Measurements from ENCODE around the gene FEZ2. TPM values are rescaled to one million over a fixed set of nuclear protein-coding genes. Genes with fewer than 3 reads are reported as not detected.

FEZ2 gene
- total RNA-seq, 1 experiment from 2014 or later: 51.1 TPM

DNA sequence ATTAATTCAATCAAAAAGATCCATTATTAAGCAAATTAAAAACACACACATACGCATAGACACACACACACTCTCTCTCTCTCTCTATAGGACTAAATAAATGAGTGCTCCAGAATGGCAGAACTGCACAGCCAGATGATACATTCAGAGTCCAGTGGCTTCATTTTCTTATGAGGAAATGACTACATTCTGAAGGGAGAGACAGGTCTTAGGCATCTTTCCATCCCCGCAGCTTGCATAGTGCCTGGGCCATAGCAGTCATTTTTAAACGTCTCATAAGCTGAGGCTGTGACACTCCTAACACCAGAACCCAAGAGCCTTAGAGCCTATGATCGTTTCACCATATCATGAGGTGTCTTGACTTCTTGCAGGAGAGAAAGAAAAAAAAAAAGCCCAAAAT is 31.1 kb downstream of the FEZ2 start:
- POLR2A ChIA-PET: interaction anchor here (0.7 to 1.0 kb wide), 2 partner anchors 11 to 323 kb away, joined by 5 to 15 read pairs; no protein-coding TSS in a partner anchor
- in situ Hi-C loops (cut with HindIII; ENCODE audit: low pct_unique_long_range_greater_than_20kb, low sequenced_read_pairs) (no loop called here), intact Hi-C loops (cut with micrococcal nuclease; ENCODE audit: unreplicated experiment) (loop anchor here (10.0 kb wide), 1 partner anchor 218 kb away; no protein-coding TSS in a partner anchor)
- BruUV-seq (replicated peaks): no TSS peak
- ATAC-seq (no peak), DNase-seq (ENCODE audit: low read depth, low spot score) (no peak)
- Histone ChIP-seq H3K9me3 (ENCODE audit: control insufficient read depth, insufficient read depth, low read depth, low read length) (no peaks in the 10 kb centered on the region), H3K4me3 (ENCODE audit: low read depth in 2 of 2, low read length in 2 of 2) (no peak overlapping the region), H3K4me1 (ENCODE audit: control insufficient read depth, insufficient read depth, low read length) (peaks cover 79% of the 10 kb centered on the region), H3K36me3 (ENCODE audit: control insufficient read depth, insufficient read depth, low read length) (peaks cover 3% of the 10 kb centered on the region; the same call in 1 of the 2 replicates), H3K27ac (ENCODE audit: low read length) (peak overlapping the region; percentile 99), H3K27me3 (ENCODE audit: control insufficient read depth, insufficient read depth, low read length) (no peaks in the 10 kb centered on the region)
- TF ChIP-seq POLR2AphosphoS5 (IDR thresholded peaks at IDR 0.05; ENCODE audit: low read depth, low read length): no peak
- TF ChIP-seq, protein P1, sequence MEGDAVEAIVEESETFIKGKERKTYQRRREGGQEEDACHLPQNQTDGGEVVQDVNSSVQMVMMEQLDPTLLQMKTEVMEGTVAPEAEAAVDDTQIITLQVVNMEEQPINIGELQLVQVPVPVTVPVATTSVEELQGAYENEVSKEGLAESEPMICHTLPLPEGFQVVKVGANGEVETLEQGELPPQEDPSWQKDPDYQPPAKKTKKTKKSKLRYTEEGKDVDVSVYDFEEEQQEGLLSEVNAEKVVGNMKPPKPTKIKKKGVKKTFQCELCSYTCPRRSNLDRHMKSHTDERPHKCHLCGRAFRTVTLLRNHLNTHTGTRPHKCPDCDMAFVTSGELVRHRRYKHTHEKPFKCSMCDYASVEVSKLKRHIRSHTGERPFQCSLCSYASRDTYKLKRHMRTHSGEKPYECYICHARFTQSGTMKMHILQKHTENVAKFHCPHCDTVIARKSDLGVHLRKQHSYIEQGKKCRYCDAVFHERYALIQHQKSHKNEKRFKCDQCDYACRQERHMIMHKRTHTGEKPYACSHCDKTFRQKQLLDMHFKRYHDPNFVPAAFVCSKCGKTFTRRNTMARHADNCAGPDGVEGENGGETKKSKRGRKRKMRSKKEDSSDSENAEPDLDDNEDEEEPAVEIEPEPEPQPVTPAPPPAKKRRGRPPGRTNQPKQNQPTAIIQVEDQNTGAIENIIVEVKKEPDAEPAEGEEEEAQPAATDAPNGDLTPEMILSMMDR (IDR thresholded peaks at IDR 0.05): no peak
- TF ChIP-seq SIN3A (IDR thresholded peaks at IDR 0.05; ENCODE audit: borderline replicate concordance, insufficient read depth, low read depth, low read length): no peak
- CTCF ChIA-PET: no interaction called here

DNA sequence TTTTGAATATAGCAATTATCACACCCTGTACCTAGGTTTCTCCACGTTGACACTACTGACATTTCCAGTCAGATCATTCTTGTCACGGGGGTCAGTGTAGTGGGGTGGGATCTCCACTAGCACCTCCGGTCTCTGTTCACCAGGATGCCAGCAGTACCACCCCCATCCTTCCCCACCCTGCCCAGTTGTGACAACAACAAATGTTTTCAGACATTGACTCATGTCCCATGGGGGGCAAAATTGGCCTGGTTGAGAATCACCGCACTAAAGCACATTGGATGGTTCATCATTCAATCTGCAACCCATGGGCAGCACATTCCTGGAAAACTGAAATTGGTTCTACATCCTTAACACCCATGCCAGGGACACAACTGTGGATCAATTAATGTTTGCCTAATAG is 32.3 kb downstream of the FEZ2 start:
- Histone ChIP-seq H3K36me3 (ENCODE audit: control insufficient read depth, insufficient read depth, low read length) (peaks cover 3% of the 10 kb centered on the region; the same call in 1 of the 2 replicates), H3K27me3 (ENCODE audit: control insufficient read depth, insufficient read depth, low read length) (no peaks in the 10 kb centered on the region), H3K4me1 (ENCODE audit: control insufficient read depth, insufficient read depth, low read length) (peaks cover 87% of the 10 kb centered on the region), H3K4me3 (ENCODE audit: low read depth in 2 of 2, low read length in 2 of 2) (no peak overlapping the region), H3K27ac (ENCODE audit: low read length) (peak overlapping the region; percentile 99), H3K9me3 (ENCODE audit: control insufficient read depth, insufficient read depth, low read depth, low read length) (no peaks in the 10 kb centered on the region)
- BruUV-seq (replicated peaks): no TSS peak
- DNase-seq (ENCODE audit: low read depth, low spot score) (no peak), ATAC-seq (no peak)
- TF ChIP-seq, protein P2, sequence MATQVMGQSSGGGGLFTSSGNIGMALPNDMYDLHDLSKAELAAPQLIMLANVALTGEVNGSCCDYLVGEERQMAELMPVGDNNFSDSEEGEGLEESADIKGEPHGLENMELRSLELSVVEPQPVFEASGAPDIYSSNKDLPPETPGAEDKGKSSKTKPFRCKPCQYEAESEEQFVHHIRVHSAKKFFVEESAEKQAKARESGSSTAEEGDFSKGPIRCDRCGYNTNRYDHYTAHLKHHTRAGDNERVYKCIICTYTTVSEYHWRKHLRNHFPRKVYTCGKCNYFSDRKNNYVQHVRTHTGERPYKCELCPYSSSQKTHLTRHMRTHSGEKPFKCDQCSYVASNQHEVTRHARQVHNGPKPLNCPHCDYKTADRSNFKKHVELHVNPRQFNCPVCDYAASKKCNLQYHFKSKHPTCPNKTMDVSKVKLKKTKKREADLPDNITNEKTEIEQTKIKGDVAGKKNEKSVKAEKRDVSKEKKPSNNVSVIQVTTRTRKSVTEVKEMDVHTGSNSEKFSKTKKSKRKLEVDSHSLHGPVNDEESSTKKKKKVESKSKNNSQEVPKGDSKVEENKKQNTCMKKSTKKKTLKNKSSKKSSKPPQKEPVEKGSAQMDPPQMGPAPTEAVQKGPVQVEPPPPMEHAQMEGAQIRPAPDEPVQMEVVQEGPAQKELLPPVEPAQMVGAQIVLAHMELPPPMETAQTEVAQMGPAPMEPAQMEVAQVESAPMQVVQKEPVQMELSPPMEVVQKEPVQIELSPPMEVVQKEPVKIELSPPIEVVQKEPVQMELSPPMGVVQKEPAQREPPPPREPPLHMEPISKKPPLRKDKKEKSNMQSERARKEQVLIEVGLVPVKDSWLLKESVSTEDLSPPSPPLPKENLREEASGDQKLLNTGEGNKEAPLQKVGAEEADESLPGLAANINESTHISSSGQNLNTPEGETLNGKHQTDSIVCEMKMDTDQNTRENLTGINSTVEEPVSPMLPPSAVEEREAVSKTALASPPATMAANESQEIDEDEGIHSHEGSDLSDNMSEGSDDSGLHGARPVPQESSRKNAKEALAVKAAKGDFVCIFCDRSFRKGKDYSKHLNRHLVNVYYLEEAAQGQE (IDR thresholded peaks at IDR 0.05; ENCODE audit: insufficient read depth in 1 of 2, low read depth in 2 of 2, low read length in 1 of 2): no peak
- TF ChIP-seq TCF7L2 (IDR thresholded peaks at IDR 0.05; ENCODE audit: low read depth, low read length): no peak
- TF ChIP-seq, protein P1 (IDR thresholded peaks at IDR 0.05): no peak
- TF ChIP-seq POLR2AphosphoS5 (IDR thresholded peaks at IDR 0.05; ENCODE audit: low read depth, low read length): no peak
- TF ChIP-seq SIN3A (IDR thresholded peaks at IDR 0.05; ENCODE audit: borderline replicate concordance, insufficient read depth, low read depth, low read length): no peak
- intact Hi-C loops (cut with micrococcal nuclease; ENCODE audit: unreplicated experiment): loop anchor here (10.0 kb wide), 1 partner anchor 219 kb away; no protein-coding TSS in a partner anchor
- CTCF ChIA-PET: no interaction called here
- in situ Hi-C loops (cut with HindIII; ENCODE audit: low pct_unique_long_range_greater_than_20kb, low sequenced_read_pairs): no loop called here
- POLR2A ChIA-PET: no interaction called here

All from Panc1 (cell line).